Keratinocyte (primary cell): Measurements from ENCODE around the gene TP53I3. TPM values are rescaled to one million over a fixed set of nuclear protein-coding genes. Genes with fewer than 3 reads are reported as not detected.
"Not testable (repeated sequence)": the region's sequence is repeated elsewhere in the genome, so short reads cannot be mapped to it uniquely, and the experiment has no call there.

ENCODE experiments used
- DNase-seq: peaks from one replicate; pipeline ENCODE4 v3.0.0-alpha.2; 2011; ENCODE audit warnings: low read depth, missing footprints, low spot score
- FAIRE-seq: peaks from 2 replicates; lab custom pipeline; 2011; peaks lifted over from hg19 to GRCh38; lab: Jason Lieb, UNC
- H2AFZ ChIP-seq: 2 replicates; pipeline ENCODE4 v1.6.0; 2012; ENCODE audit warnings: low read length, control low read depth, inconsistent platforms; ENCODE audit not compliant: control insufficient read depth
- H3K27ac ChIP-seq: 2 replicates; pipeline ENCODE4 v1.5.1; 2011; ENCODE audit warnings: low read length; ENCODE audit not compliant: control insufficient read depth, insufficient read depth
- H3K27me3 ChIP-seq: 3 replicates; pipeline ENCODE4 v1.6.0; 2011; ENCODE audit warnings: low read length; ENCODE audit not compliant: control insufficient read depth, insufficient read depth; ENCODE audit errors: extremely low read depth
- H3K36me3 ChIP-seq, 2 experiments: 2 replicates in 1 of 2; 3 replicates in 1 of 2; pipeline ENCODE4 v1.5.1; 2011; ENCODE audit warnings: low read length in 2 of 2, mild to moderate bottlenecking in 1 of 2; ENCODE audit not compliant: control insufficient read depth in 2 of 2, insufficient read depth in 2 of 2; ENCODE audit errors: extremely low read depth in 1 of 2
- H3K4me1 ChIP-seq: 3 replicates; pipeline ENCODE4 v1.5.1; 2011; ENCODE audit warnings: low read length; ENCODE audit not compliant: control insufficient read depth, insufficient read depth; ENCODE audit errors: extremely low read depth
- H3K4me2 ChIP-seq: 3 replicates; pipeline ENCODE4 v1.6.0; 2011; ENCODE audit warnings: low read depth, low read length; ENCODE audit not compliant: control insufficient read depth, insufficient read depth; ENCODE audit errors: extremely low read depth
- H3K4me3 ChIP-seq, 3 experiments: fragments of 200-600 bp in 1 of 3; sonication (generic) in 1 of 3; 2 replicates in 2 of 3; 3 replicates in 1 of 3; pipeline ENCODE4 v1.5.1; 2011 to 2016; ENCODE audit warnings: low read length in 3 of 3, mild to moderate bottlenecking in 3 of 3, control low read depth in 2 of 3, inconsistent platforms in 1 of 3, low read depth in 1 of 3, mixed read lengths in 1 of 3, mixed run types in 1 of 3, moderate library complexity in 1 of 3; ENCODE audit not compliant: control insufficient read depth in 2 of 3, insufficient read depth in 2 of 3; ENCODE audit errors: extremely low read depth in 1 of 3
- H3K79me2 ChIP-seq: 2 replicates; pipeline ENCODE4 v1.6.0; 2012; ENCODE audit warnings: low read length; ENCODE audit not compliant: control insufficient read depth, insufficient read depth
- H3K9ac ChIP-seq: 3 replicates; pipeline ENCODE4 v1.6.0; 2011; ENCODE audit warnings: low read length; ENCODE audit not compliant: control insufficient read depth, insufficient read depth; ENCODE audit errors: extremely low read depth
- H3K9me1 ChIP-seq: 3 replicates; pipeline ENCODE4 v1.6.0; 2011; ENCODE audit warnings: low read length; ENCODE audit not compliant: control insufficient read depth, insufficient read depth; ENCODE audit errors: extremely low read depth
- H3K9me3 ChIP-seq: 2 replicates; pipeline ENCODE4 v1.5.1; 2012; ENCODE audit warnings: low read depth, low read length; ENCODE audit not compliant: control insufficient read depth
- H4K20me1 ChIP-seq: 3 replicates; pipeline ENCODE4 v1.6.0; 2011; ENCODE audit warnings: low read length; ENCODE audit not compliant: control insufficient read depth, insufficient read depth; ENCODE audit errors: extremely low read depth
- CTCF ChIP-seq, 3 experiments: IDR thresholded peaks in 1 of 3; conservative IDR thresholded peaks in 1 of 3; optimal IDR thresholded peaks in 1 of 3; 2 replicates in 2 of 3; 3 replicates in 1 of 3; pipeline versions ENCODE3 to v1.5.1; 2011; ENCODE audit warnings: low read length in 3 of 3, mild to moderate bottlenecking in 3 of 3, moderate library complexity in 2 of 3, control low read depth in 1 of 3, inconsistent platforms in 1 of 3; ENCODE audit not compliant: insufficient read depth in 2 of 3; ENCODE audit errors: extremely low read depth in 1 of 3
- EZH2 ChIP-seq: IDR thresholded peaks from one replicate; pipeline ENCODE4 v1.6.1; 2012; ENCODE audit warnings: inconsistent platforms, mild to moderate bottlenecking, low read length, moderate library complexity
- dilution Hi-C: fragments of 300-500 bp; cut with MboI; formaldehyde crosslinking; loops from one replicate; pipeline ENCODE4 v1.7.0; 2020; ENCODE audit warnings: low sequenced_read_pairs; ENCODE audit not compliant: extremely low pct_ligation_motif_present
- polyA plus RNA-seq, 5 experiments: library from polyadenylated mRNA; depleted of rRNA in 3 of 5; stranded (reverse) in 3 of 5; stranded (forward) in 1 of 5; unstranded in 1 of 5; fragments of >200 nt; gene quantifications; 1 replicate in 1 of 5; 2 replicates in 3 of 5; 3 replicates in 1 of 5; pipeline versions ENCODE4 v1.2.1 to v1.2.3, GENCODE V29; 2011 to 2012; ENCODE audit warnings: missing spikeins in 2 of 5, low read depth in 1 of 5, low replicate concordance in 1 of 5

The TP53I3 gene
- polyA plus RNA-seq, 1 donor (not counting 4 experiments of a cell fraction or from before 2014, with no cell fraction given): 30.9 TPM

GRCh38 chr2:24102677-24103076 lies 18.0 kb upstream of the TP53I3 start:
- dilution Hi-C loops: no loop called here
- H3K9ac ChIP-seq: no peak overlapping the region
- DNase-seq (no peak), FAIRE-seq (no peak)
- no peaks in the 10 kb centered on the region for H3K36me3 ChIP-seq
- H3K4me1 ChIP-seq: no peaks in the 10 kb centered on the region
- no peaks in the 10 kb centered on the region for H3K79me2 ChIP-seq
- H3K9me1 ChIP-seq: no peaks in the 10 kb centered on the region
- H3K9me3 ChIP-seq: no peaks in the 10 kb centered on the region
- TF ChIP-seq EZH2: no peak
- TF ChIP-seq CTCF (optimal IDR thresholded peaks at IDR 0.05 in 1 of 3, IDR thresholded peaks at IDR 0.05 in 1 of 3, conservative IDR thresholded peaks at IDR 0.05 in 1 of 3; ENCODE audit: extremely low read depth in 1 of 3, insufficient read depth in 2 of 3, low read length in 3 of 3): no peak
- no peak overlapping the region for H3K4me2 ChIP-seq
- H3K27me3 ChIP-seq: no peaks in the 10 kb centered on the region
- H3K27ac ChIP-seq: no peak overlapping the region
- H2AFZ ChIP-seq: no peak overlapping the region
- no peaks in the 10 kb centered on the region for H4K20me1 ChIP-seq
- no peak overlapping the region for H3K4me3 ChIP-seq

- Histone ChIP-seq H3K27ac (no peak overlapping the region), H3K9me1 (no peaks in the 10 kb centered on the region), H3K4me1 (no peaks in the 10 kb centered on the region), H4K20me1 (no peaks in the 10 kb centered on the region), H2AFZ (no peak overlapping the region), H3K9me3 (no peaks in the 10 kb centered on the region), H3K79me2 (no peaks in the 10 kb centered on the region), H3K27me3 (no peaks in the 10 kb centered on the region), H3K4me2 (no peak overlapping the region), H3K36me3 (no peaks in the 10 kb centered on the region), H3K9ac (no peak overlapping the region), H3K4me3 (no peak overlapping the region)
- TF ChIP-seq EZH2 (no peak), CTCF (optimal IDR thresholded peaks at IDR 0.05 in 1 of 3, IDR thresholded peaks at IDR 0.05 in 1 of 3, conservative IDR thresholded peaks at IDR 0.05 in 1 of 3; ENCODE audit: extremely low read depth in 1 of 3, insufficient read depth in 2 of 3, low read length in 3 of 3) (no peak)
- dilution Hi-C loops: no loop called here
- DNase-seq: no peak
- no peak for FAIRE-seq
These were observed 17.4 kb upstream of the TP53I3 start for GRCh38 chr2:24101992-24102391.

- not testable (repeated sequence) for H3K27me3 ChIP-seq
These were observed 16.1 kb upstream of the TP53I3 start for GRCh38 chr2:24100732-24101131.

GRCh38 chr2:24095171-24095677 lies 10.6 kb upstream of the TP53I3 start:
- H3K9ac ChIP-seq, DNase-seq, FAIRE-seq, dilution Hi-C loops, H3K27ac ChIP-seq, H3K4me1 ChIP-seq, H3K9me1 ChIP-seq, H2AFZ ChIP-seq, H3K27me3 ChIP-seq, H3K4me2 ChIP-seq, H4K20me1 ChIP-seq, H3K4me3 ChIP-seq, H3K79me2 ChIP-seq, H3K36me3 ChIP-seq, H3K9me3 ChIP-seq: not testable (repeated sequence)

More at GRCh38 chr2:24100732-24101131, 16.1 kb upstream of the TP53I3 start:
- FAIRE-seq, H3K4me3 ChIP-seq, H3K9ac ChIP-seq, H3K4me1 ChIP-seq, DNase-seq, H2AFZ ChIP-seq, dilution Hi-C loops, H3K9me1 ChIP-seq, H4K20me1 ChIP-seq, H3K36me3 ChIP-seq, H3K4me2 ChIP-seq, H3K9me3 ChIP-seq, H3K79me2 ChIP-seq, H3K27ac ChIP-seq: not testable (repeated sequence)
